Tongue (tissue), 2 donors: ENCODE results near the gene TRIM65. TPM values are rescaled to one million over a fixed set of nuclear protein-coding genes. Genes with fewer than 3 reads are reported as not detected.

Source experiments
- DNase-seq: peaks from one replicate; pipeline ENCODE4 v3.0.0-alpha.2; 2015
- total RNA-seq: library from RNA; depleted of rRNA; stranded (reverse); fragments of >200 nt; gene quantifications from one replicate; pipeline ENCODE4 v1.2.3, GENCODE V29; 2014

TRIM65 gene
- total RNA-seq, result 25.8 TPM

GRCh38 chr17:75896415-75897159 is at the start of gene TRIM65:
TSS of gene TRIM65 (minus strand) at chr17:75896951. CDS start at chr17:75896937, 14 bp downstream.
- peak; percentile 90 for DNase-seq

GRCh38 chr17:75945211-75945610 is 48.5 kb upstream of the TRIM65 start:
- DNase-seq, result peak; percentile 74

GRCh38 chr17:75943491-75943890 is 46.7 kb upstream of the TRIM65 start:
- DNase-seq, result no peak

GRCh38 chr17:75942473-75942872 is 45.7 kb upstream of the TRIM65 start:
- no peak for DNase-seq

GRCh38 chr17:75941442-75941819 is 44.7 kb upstream of the TRIM65 start:
- peak; percentile 28 for DNase-seq

GRCh38 chr17:75940727-75941441 is 44.1 kb upstream of the TRIM65 start, which contains the start of gene FBF1:
TSS of gene FBF1 (minus strand) at chr17:75941042. CDS start at chr17:75938149, 2,893 bp downstream.
- peak; percentile 96 for DNase-seq

GRCh38 chr17:75937652-75938051 is 40.9 kb upstream of the TRIM65 start:
- DNase-seq, result no peak

GRCh38 chr17:75933808-75934207 is 37.1 kb upstream of the TRIM65 start:
- no peak for DNase-seq

GRCh38 chr17:75932852-75933251 is 36.1 kb upstream of the TRIM65 start:
- no peak for DNase-seq

- DNase-seq, result no peak
These were observed 34.3 kb upstream of the TRIM65 start for GRCh38 chr17:75931062-75931461.

- DNase-seq, result no peak
These were observed 30.7 kb upstream of the TRIM65 start for GRCh38 chr17:75927286-75927922.

- no peak for DNase-seq
These were observed 29.7 kb upstream of the TRIM65 start for GRCh38 chr17:75926456-75926855.

GRCh38 chr17:75925912-75926311 is 29.2 kb upstream of the TRIM65 start:
- no peak for DNase-seq

- no peak for DNase-seq
These were observed 28.4 kb upstream of the TRIM65 start for GRCh38 chr17:75925103-75925502.

GRCh38 chr17:75922963-75923874 is 26.5 kb upstream of the TRIM65 start:
- no peak for DNase-seq

- DNase-seq, result no peak
These were observed 25.6 kb upstream of the TRIM65 start for GRCh38 chr17:75922173-75922961.

- DNase-seq, result no peak
These were observed 24.8 kb upstream of the TRIM65 start for GRCh38 chr17:75921596-75921995.

- DNase-seq, result no peak
These were observed 23.4 kb upstream of the TRIM65 start for GRCh38 chr17:75920045-75920560.

GRCh38 chr17:75919611-75920010 is 22.9 kb upstream of the TRIM65 start:
- DNase-seq, result no peak

GRCh38 chr17:75917917-75918445 is 21.2 kb upstream of the TRIM65 start:
- no peak for DNase-seq
